HG03066 (cell line): Measurements from ENCODE around the gene USF2.
"Not testable (repeated sequence)": the region's sequence is repeated elsewhere in the genome, so short reads cannot be mapped to it uniquely, and the experiment has no call there.

ENCODE experiments used
- ATAC-seq: cut with Tn5 transposase; IDR thresholded peaks from one replicate; pipeline ENCODE4 v1.9.1; 2021; ENCODE audit warnings: low read depth; ENCODE audit not compliant: unreplicated experiment

Gene USF2

GRCh38 chr19:35279985-35280821, 11.4 kb downstream of the USF2 start:
- ATAC-seq, result no peak

- no peak for ATAC-seq
Observed at GRCh38 chr19:35281303-35281702, 12.5 kb downstream of the USF2 start.

- no peak for ATAC-seq
Observed at GRCh38 chr19:35284153-35285094, 15.7 kb downstream of the USF2 start.

- ATAC-seq, result no peak
Observed at GRCh38 chr19:35285095-35285449, 16.3 kb downstream of the USF2 start.

- not testable (repeated sequence) for ATAC-seq
Observed at GRCh38 chr19:35285465-35285864, 16.7 kb downstream of the USF2 start.

GRCh38 chr19:35286101-35286500, 17.3 kb downstream of the USF2 start:
- not testable (repeated sequence) for ATAC-seq

- no peak for ATAC-seq
Observed at GRCh38 chr19:35287713-35288112, 19.0 kb downstream of the USF2 start.

- ATAC-seq, result no peak
Observed at GRCh38 chr19:35288331-35288730, 19.6 kb downstream of the USF2 start.

- no peak for ATAC-seq
Observed at GRCh38 chr19:35288906-35289305, 20.1 kb downstream of the USF2 start.

- no peak for ATAC-seq
Observed at GRCh38 chr19:35290381-35291127, 21.8 kb downstream of the USF2 start.

GRCh38 chr19:35291259-35291658, 22.5 kb downstream of the USF2 start:
- no peak for ATAC-seq

GRCh38 chr19:35291916-35292315, 23.2 kb downstream of the USF2 start, which contains the start of gene MAG:
MAG (plus strand) TSS chr19:35292161; CDS start chr19:35295409, 3,248 bp downstream.
- no peak for ATAC-seq

- no peak for ATAC-seq
Observed at GRCh38 chr19:35292421-35293362, 23.9 kb downstream of the USF2 start.

- no peak for ATAC-seq
Observed at GRCh38 chr19:35293363-35293739, 24.6 kb downstream of the USF2 start.

- ATAC-seq, result no peak
Observed at GRCh38 chr19:35293808-35294207, 25.0 kb downstream of the USF2 start.

GRCh38 chr19:35294328-35294727, 25.6 kb downstream of the USF2 start:
- ATAC-seq, result no peak

- no peak for ATAC-seq
Observed at GRCh38 chr19:35294859-35295791, 26.4 kb downstream of the USF2 start.

- ATAC-seq, result no peak
Observed at GRCh38 chr19:35295792-35296462, 27.2 kb downstream of the USF2 start.
